Choroid plexus epithelial cell (primary cell): Measurements from ENCODE around the gene ZG16B.

Experiments used
- DNase-seq: peaks from one replicate; pipeline ENCODE4 v3.0.0-alpha.2; 2010; ENCODE audit warnings: low read depth
- H3K4me3 ChIP-seq: 2 replicates; pipeline ENCODE4 v1.5.1; 2011; ENCODE audit warnings: low read depth, mild to moderate bottlenecking, control low read depth, low read length, moderate library complexity
- TF ChIP-seq, protein P1 (sequence below): conservative IDR thresholded peaks from 2 replicates; pipeline ENCODE4 v1.5.1; 2011; ENCODE audit warnings: low read depth, mild to moderate bottlenecking, control low read depth, inconsistent platforms, low read length, moderate library complexity

The ZG16B gene

DNA sequence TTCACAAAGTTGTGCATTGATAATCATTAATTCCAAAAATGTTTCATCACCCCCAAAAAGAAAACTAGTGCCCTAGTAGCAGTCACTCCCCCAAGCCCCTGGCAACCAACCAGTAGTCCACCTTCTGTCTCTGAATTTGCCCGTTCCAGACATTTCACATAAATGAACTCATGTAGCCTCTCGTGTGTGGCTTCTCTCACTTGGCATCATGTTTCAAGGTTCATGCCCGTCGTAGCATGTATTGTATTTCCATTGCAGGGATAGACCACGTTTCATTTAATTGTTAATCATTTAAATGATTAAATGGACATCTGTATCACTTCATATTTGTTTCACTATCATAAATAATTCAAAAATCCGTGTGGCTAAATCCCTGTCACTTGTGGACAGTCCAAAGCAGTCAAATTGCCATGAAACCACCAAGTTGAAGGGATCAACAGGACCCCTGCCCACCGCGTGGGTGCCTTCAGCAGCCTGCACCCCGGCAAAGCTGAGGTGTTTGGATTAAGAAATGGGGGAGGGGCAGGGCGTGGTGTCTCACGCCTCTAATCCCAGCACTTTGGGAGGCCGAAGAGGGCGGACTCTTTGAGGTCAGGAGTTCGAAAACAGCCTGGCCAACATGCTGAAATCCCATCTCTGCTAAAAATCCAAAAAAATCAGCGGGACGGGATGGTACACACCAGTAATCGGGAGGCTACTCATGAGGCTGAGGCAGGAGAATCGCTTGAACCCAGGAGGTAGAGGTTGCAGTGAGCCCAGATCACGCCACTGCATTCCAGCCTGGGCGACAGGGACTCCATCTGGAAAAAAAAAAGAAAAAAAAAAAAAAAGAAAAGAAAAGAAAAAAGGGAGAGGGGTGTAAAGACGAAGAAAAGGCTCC, 44.2 kb downstream of the ZG16B start:
- H3K4me3 ChIP-seq = no peak overlapping the region
- TF ChIP-seq, protein P1, sequence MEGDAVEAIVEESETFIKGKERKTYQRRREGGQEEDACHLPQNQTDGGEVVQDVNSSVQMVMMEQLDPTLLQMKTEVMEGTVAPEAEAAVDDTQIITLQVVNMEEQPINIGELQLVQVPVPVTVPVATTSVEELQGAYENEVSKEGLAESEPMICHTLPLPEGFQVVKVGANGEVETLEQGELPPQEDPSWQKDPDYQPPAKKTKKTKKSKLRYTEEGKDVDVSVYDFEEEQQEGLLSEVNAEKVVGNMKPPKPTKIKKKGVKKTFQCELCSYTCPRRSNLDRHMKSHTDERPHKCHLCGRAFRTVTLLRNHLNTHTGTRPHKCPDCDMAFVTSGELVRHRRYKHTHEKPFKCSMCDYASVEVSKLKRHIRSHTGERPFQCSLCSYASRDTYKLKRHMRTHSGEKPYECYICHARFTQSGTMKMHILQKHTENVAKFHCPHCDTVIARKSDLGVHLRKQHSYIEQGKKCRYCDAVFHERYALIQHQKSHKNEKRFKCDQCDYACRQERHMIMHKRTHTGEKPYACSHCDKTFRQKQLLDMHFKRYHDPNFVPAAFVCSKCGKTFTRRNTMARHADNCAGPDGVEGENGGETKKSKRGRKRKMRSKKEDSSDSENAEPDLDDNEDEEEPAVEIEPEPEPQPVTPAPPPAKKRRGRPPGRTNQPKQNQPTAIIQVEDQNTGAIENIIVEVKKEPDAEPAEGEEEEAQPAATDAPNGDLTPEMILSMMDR = no peak
- no peak for DNase-seq

DNA sequence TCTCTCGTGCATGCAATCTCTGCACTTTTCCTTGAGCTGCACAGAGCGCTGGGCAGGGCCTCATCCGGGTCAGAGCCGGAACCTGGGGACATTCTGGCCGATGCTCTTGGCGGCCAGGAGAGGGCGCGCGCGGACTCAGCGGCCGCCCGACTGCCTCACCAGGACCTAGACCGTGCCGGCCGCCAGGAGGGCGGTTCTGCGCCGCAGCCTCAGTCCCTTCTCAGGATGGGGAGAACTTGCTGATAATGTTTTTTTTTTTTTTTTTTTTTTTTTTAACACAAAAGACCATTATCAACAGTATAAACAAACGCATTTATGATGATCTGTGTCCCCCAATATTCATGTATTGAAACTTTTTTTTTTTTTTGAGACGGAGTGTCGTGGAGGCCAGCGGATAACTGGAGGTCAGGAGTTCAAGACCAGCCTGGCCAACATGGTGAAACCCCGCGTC, 44.8 kb downstream of the ZG16B start:
- peak; percentile 81 for DNase-seq

DNA sequence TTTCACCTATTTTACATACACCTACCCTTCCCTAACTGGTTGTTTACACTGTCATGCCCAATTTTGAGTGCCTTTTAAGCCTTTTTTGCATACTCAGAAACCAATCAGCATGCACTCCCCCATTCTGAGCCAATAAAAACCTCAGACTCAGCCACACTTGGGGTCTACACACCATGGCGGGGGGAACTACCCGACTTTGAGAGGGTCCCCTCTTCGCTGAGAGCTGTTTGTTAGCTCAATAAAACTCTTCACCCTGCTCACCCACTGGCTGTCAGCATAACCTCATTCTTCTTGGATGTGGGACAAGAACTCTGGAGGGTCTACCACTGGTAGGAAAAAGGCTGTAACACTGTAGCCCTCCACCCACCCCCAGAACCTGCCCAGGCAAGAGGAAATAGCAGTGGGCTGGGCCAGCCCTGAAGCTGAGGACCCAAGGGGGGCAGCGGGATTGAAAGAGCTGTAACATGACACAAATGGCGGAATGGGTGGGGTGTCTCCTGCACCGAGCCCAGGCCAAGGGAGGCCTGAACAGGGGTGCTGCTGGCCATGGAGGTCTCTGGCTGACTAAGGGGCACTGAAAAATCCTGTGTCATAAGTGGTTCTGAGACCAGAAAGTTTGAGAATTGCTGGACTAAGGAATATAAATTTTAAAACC, 49.9 kb downstream of the ZG16B start:
- no peak for DNase-seq
- no peak overlapping the region for H3K4me3 ChIP-seq
- TF ChIP-seq, protein P1 = no peak

More for the DNA sequence above, 44.8 kb downstream of the ZG16B start:
- TF ChIP-seq, protein P1 = peak; percentile 83
- no peak overlapping the region for H3K4me3 ChIP-seq
